Astrocyte (in vitro differentiated cells and primary cell): ENCODE results near the gene OCEL1. TPM values are rescaled to one million over a fixed set of nuclear protein-coding genes. Genes with fewer than 3 reads are reported as not detected.

Source experiments
- DNase-seq: peaks from one replicate; pipeline ENCODE4 v3.0.0-alpha.2; 2010; ENCODE audit warnings: low read depth
- FAIRE-seq: peaks from 2 replicates; lab custom pipeline; 2011; peaks lifted over from hg19 to GRCh38; lab: Jason Lieb, UNC
- H2AFZ ChIP-seq: 2 replicates; pipeline ENCODE4 v1.6.0; 2012; ENCODE audit warnings: low read depth, low read length, inconsistent platforms
- H3K27ac ChIP-seq: 2 replicates; pipeline ENCODE4 v1.5.1; 2011; ENCODE audit warnings: low read depth, low read length, inconsistent platforms
- H3K27me3 ChIP-seq: 2 replicates; pipeline ENCODE4 v1.6.0; 2011; ENCODE audit warnings: low read length, inconsistent platforms; ENCODE audit not compliant: insufficient read depth
- H3K36me3 ChIP-seq: 2 replicates; pipeline ENCODE4 v1.5.1; 2011; ENCODE audit warnings: low read length, inconsistent platforms; ENCODE audit not compliant: insufficient read depth
- H3K4me1 ChIP-seq: 2 replicates; pipeline ENCODE4 v1.5.1; 2011; ENCODE audit warnings: low read length, inconsistent platforms; ENCODE audit not compliant: insufficient read depth
- H3K4me2 ChIP-seq: 2 replicates; pipeline ENCODE4 v1.6.0; 2012; ENCODE audit warnings: low read length, inconsistent platforms
- H3K4me3 ChIP-seq: 2 replicates; pipeline ENCODE4 v1.5.1; 2011; ENCODE audit warnings: low read depth, mild to moderate bottlenecking, low read length, inconsistent platforms; ENCODE audit not compliant: insufficient read depth
- H3K79me2 ChIP-seq: 2 replicates; pipeline ENCODE4 v1.6.0; 2012; ENCODE audit warnings: mild to moderate bottlenecking, low read length, inconsistent platforms; ENCODE audit not compliant: insufficient read depth
- H3K9ac ChIP-seq: 2 replicates; pipeline ENCODE4 v1.6.0; 2012; ENCODE audit warnings: mild to moderate bottlenecking, low read length, inconsistent platforms
- H3K9me3 ChIP-seq: 2 replicates; pipeline ENCODE4 v1.5.1; 2012; ENCODE audit warnings: low read depth, mild to moderate bottlenecking, low read length, inconsistent platforms; ENCODE audit not compliant: insufficient read depth
- H4K20me1 ChIP-seq: 2 replicates; pipeline ENCODE4 v1.6.0; 2012; ENCODE audit warnings: low read length, inconsistent platforms; ENCODE audit not compliant: insufficient read depth
- H3K27ac Mint-ChIP-seq: one replicate; pipeline ENCODE4 v1.8.0; 2021; ENCODE audit warnings: mild to moderate bottlenecking, mixed read lengths; ENCODE audit not compliant: unreplicated experiment
- H3K27me3 Mint-ChIP-seq: one replicate; pipeline ENCODE4 v1.8.0; 2021; ENCODE audit warnings: low read depth, mixed read lengths; ENCODE audit not compliant: unreplicated experiment
- H3K36me3 Mint-ChIP-seq: one replicate; pipeline ENCODE4 v1.8.0; 2021; ENCODE audit warnings: low read depth, mixed read lengths; ENCODE audit not compliant: unreplicated experiment
- H3K4me1 Mint-ChIP-seq: one replicate; pipeline ENCODE4 v1.8.0; 2021; ENCODE audit warnings: low read depth, mixed read lengths; ENCODE audit not compliant: unreplicated experiment
- H3K4me3 Mint-ChIP-seq: one replicate; pipeline ENCODE4 v1.8.0; 2021; ENCODE audit warnings: mild to moderate bottlenecking, moderate library complexity, mixed read lengths; ENCODE audit not compliant: unreplicated experiment
- H3K9me3 Mint-ChIP-seq: one replicate; pipeline ENCODE4 v1.8.0; 2021; ENCODE audit warnings: mild to moderate bottlenecking, mixed read lengths; ENCODE audit not compliant: unreplicated experiment
- CTCF ChIP-seq: IDR thresholded peaks from 2 replicates; pipeline ENCODE4 v1.5.1; 2011; ENCODE audit warnings: low read depth, mild to moderate bottlenecking, inconsistent platforms, low read length, moderate library complexity; ENCODE audit not compliant: insufficient read depth
- EZH2 ChIP-seq: IDR thresholded peaks from 2 replicates; pipeline ENCODE4 v1.6.1; 2012; ENCODE audit warnings: mild to moderate bottlenecking, low read length, inconsistent platforms; ENCODE audit not compliant: insufficient read depth
- total RNA-seq: library from RNA; stranded (reverse); gene quantifications from 2 replicates; pipeline ENCODE4 v1.2.1, GENCODE V29; 2021

Gene OCEL1
- total RNA-seq, 1 donor from 2014 or later: 12.3 TPM

- no peak for DNase-seq
- H3K79me2 ChIP-seq: peaks cover 8% of the 10 kb centered on the region
- no peaks in the 10 kb centered on the region for H3K27me3 ChIP-seq
- H3K4me3 Mint-ChIP-seq: no peak overlapping the region
- no peaks in the 10 kb centered on the region for H3K27me3 Mint-ChIP-seq
- H3K9me3 ChIP-seq: no peaks in the 10 kb centered on the region
- no peak overlapping the region for H3K9ac ChIP-seq
- FAIRE-seq: no peak
- no peak overlapping the region for H3K27ac Mint-ChIP-seq
- peaks cover 26% of the 10 kb centered on the region for H3K36me3 Mint-ChIP-seq
- no peak overlapping the region for H3K4me3 ChIP-seq
- no peaks in the 10 kb centered on the region for H4K20me1 ChIP-seq
- H3K4me1 ChIP-seq: peaks cover 22% of the 10 kb centered on the region
- H3K4me1 Mint-ChIP-seq: peaks cover 6% of the 10 kb centered on the region
- H3K4me2 ChIP-seq: no peak overlapping the region
- no peak overlapping the region for H2AFZ ChIP-seq
- peaks cover 17% of the 10 kb centered on the region for H3K36me3 ChIP-seq
- no peak for TF ChIP-seq EZH2
- no peak for TF ChIP-seq CTCF
- H3K27ac ChIP-seq: no peak overlapping the region
- no peaks in the 10 kb centered on the region for H3K9me3 Mint-ChIP-seq
Measured at GRCh38 chr19:17211547-17212446, 14.2 kb upstream of the OCEL1 start.

GRCh38 chr19:17213334-17213733 lies 12.7 kb upstream of the OCEL1 start:
- Histone ChIP-seq H3K27me3 (no peaks in the 10 kb centered on the region), H4K20me1 (no peaks in the 10 kb centered on the region), H3K9me3 (no peaks in the 10 kb centered on the region), H3K79me2 (peaks cover 8% of the 10 kb centered on the region), H3K4me3 (no peak overlapping the region), H3K36me3 (peaks cover 20% of the 10 kb centered on the region), H2AFZ (no peak overlapping the region), H3K4me1 (peaks cover 22% of the 10 kb centered on the region), H3K27ac (no peak overlapping the region), H3K9ac (no peak overlapping the region), H3K4me2 (no peak overlapping the region)
- H3K27ac Mint-ChIP-seq: no peak overlapping the region
- H3K4me1 Mint-ChIP-seq: peaks cover 6% of the 10 kb centered on the region
- H3K4me3 Mint-ChIP-seq: no peak overlapping the region
- no peaks in the 10 kb centered on the region for H3K9me3 Mint-ChIP-seq
- FAIRE-seq (no peak), DNase-seq (no peak)
- H3K27me3 Mint-ChIP-seq: no peaks in the 10 kb centered on the region
- no peak for TF ChIP-seq CTCF
- TF ChIP-seq EZH2: no peak
- H3K36me3 Mint-ChIP-seq: peaks cover 29% of the 10 kb centered on the region
